IPS-20b (cell line): Measurements from ENCODE around the gene TRUB2.

Experiments used
- H3K27ac ChIP-seq: one replicate; pipeline ENCODE4 v1.5.1; 2013; ENCODE audit warnings: low read length
- H3K27me3 ChIP-seq: 2 replicates; pipeline ENCODE4 v1.6.1; 2013; ENCODE audit warnings: mild to moderate bottlenecking, low read length, inconsistent platforms; ENCODE audit not compliant: insufficient read depth
- H3K36me3 ChIP-seq: 2 replicates; pipeline ENCODE4 v1.6.1; 2013; ENCODE audit warnings: low read depth, mild to moderate bottlenecking, inconsistent platforms, low read length, moderate library complexity; ENCODE audit not compliant: insufficient read depth
- H3K4me1 ChIP-seq: 2 replicates; pipeline ENCODE4 v1.6.1; 2013; ENCODE audit warnings: mild to moderate bottlenecking, control low read depth, inconsistent platforms, low read length, moderate library complexity; ENCODE audit not compliant: insufficient read depth
- H3K4me3 ChIP-seq: 2 replicates; pipeline ENCODE4 v1.5.1; 2013; ENCODE audit warnings: mild to moderate bottlenecking, low read length, inconsistent platforms
- H3K9ac ChIP-seq: 2 replicates; pipeline ENCODE4 v1.6.1; 2013; ENCODE audit warnings: low read depth, mild to moderate bottlenecking, inconsistent platforms, low read length, moderate library complexity
- H3K9me3 ChIP-seq: 2 replicates; pipeline ENCODE4 v1.6.1; 2013; ENCODE audit warnings: mild to moderate bottlenecking, low read depth, low read length, inconsistent platforms; ENCODE audit not compliant: insufficient read depth

The TRUB2 gene

DNA sequence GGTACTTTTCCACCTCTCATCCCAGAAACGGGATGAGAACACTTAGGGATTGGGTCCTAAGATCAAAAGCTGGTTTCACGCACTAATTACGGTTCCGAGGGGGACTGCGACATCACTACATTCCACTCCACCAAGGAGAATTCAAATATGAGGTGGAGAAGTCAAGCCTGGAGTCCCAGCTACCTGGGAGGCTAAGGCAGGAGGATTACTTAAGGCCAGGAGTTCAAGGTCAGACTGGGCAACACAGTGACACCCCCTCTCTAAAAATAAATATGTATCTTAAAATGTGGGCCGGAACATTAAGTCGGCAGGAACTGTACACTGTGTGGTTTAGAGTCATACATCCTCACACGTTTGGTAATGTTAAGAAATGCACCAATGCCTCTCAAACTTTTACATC lies 48.0 kb downstream of the TRUB2 start:
- no peaks in the 10 kb centered on the region for H3K9me3 ChIP-seq
- peaks cover 4% of the 10 kb centered on the region; the same call in 1 of the 2 replicates for H3K4me1 ChIP-seq
- H3K36me3 ChIP-seq = peaks cover 24% of the 10 kb centered on the region
- no peak overlapping the region for H3K9ac ChIP-seq
- H3K27ac ChIP-seq = no peak overlapping the region
- no peaks in the 10 kb centered on the region for H3K27me3 ChIP-seq
- no peak overlapping the region for H3K4me3 ChIP-seq

DNA sequence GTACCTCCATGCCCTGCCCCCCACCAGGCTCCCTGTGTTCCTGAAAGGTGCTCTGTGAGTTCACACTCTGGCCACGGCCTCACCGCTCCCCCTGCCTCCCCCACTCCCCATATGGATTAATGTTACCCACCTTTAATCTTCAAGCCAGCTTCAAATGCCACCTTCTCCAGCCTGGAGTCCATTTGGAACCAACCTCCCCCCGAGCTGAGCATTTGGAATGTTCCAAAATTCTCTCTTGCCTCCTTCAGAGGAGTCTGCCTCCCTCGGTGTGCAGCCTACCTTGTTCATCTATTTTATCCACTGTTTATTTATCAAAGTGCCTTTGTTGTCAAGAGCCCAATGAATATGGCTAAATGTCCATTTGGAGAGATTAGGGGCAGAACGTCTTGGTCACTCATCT lies 50.7 kb downstream of the TRUB2 start:
- no peak overlapping the region for H3K4me3 ChIP-seq
- H3K27ac ChIP-seq = no peak overlapping the region
- no peaks in the 10 kb centered on the region for H3K9me3 ChIP-seq
- H3K9ac ChIP-seq = no peak overlapping the region
- H3K27me3 ChIP-seq = no peaks in the 10 kb centered on the region
- H3K4me1 ChIP-seq = peaks cover 4% of the 10 kb centered on the region; the same call in 1 of the 2 replicates
- peaks cover 39% of the 10 kb centered on the region for H3K36me3 ChIP-seq

DNA sequence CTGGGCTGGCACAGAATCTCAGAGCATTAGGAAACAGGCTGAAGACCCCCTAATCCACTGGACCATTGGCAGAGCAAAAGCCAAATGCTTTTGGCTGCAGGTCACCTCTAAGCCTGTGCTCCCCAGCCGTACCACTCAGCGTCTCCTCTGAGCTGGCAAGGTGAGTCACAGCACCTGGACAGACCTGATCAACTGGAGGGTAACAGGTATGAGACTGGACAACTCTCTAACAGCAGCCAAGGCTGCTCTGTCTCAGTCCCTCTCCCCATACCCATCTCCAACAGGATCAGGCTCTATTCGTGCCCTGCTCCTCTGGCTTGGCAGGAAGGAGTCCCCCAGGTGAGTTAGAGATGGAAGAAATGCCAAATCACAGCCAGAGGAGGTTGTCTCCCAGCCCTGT lies 51.1 kb downstream of the TRUB2 start:
- H3K36me3 ChIP-seq = peaks cover 39% of the 10 kb centered on the region
- H3K4me1 ChIP-seq = peaks cover 4% of the 10 kb centered on the region; the same call in 1 of the 2 replicates
- H3K9ac ChIP-seq = no peak overlapping the region
- H3K27me3 ChIP-seq = no peaks in the 10 kb centered on the region
- no peak overlapping the region for H3K4me3 ChIP-seq
- no peaks in the 10 kb centered on the region for H3K9me3 ChIP-seq
- H3K27ac ChIP-seq = no peak overlapping the region

DNA sequence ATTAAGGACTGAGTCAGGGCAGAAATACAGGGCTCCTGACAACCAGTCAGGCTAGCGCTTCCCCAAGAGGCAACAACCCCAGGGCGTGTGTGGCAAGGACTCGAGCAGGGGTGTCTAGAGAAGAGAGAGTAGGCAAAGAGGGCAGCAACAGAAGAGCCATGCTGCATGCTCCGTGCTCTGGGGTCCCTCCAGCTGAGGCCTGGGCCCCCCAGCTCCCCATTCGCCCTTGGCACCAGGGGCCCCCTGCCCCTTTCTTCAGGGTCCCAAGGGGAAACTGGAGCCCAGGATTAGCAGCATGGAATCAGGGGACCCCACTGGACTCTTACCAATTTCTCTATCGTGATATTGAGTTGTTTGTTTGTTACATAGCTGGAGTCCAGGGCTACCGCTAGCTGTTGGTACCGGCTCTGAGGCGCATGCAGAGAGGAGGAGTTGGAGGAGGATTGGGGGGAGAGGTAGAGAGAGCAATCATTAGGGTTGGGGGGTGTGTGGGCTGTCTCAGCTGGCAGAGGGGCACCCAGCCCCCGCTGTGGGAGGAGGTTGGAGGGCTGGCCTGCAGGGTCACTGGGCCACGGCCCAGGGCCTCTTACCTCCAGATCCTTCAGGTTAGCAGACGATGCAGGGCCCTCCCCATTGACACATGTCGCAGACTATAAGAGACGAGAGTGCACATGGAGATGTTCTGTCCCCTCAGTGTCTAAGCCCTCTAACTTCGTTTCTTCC lies 55.2 kb downstream of the TRUB2 start:
- Histone ChIP-seq H3K36me3 (peaks cover 45% of the 10 kb centered on the region), H3K4me3 (no peak overlapping the region)

DNA sequence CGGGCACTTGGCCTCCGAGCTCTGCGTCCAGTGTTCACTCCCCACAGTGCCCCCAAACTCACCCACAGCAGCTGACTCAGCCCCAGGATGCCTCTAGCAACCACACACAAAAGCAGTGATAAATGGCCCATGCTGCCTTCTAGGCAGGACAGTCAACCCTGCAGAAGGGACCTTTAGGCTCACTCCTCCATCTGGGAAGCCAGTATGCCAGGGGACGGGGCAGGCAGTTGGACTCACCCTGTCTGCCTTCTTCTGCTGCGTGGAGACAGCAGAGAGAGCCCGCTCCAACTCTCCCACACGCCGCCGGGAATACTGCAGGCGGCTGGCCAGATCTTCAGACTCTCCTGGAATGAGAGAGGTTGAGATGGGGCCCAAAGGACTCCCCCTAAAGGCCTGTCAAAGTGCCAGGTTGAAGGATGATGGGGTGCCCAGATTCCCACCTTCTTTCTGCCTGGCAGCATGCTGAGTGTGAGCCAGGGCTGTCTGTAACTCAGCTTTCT lies 56.8 kb downstream of the TRUB2 start:
- Histone ChIP-seq H3K4me3 (no peak overlapping the region), H3K27me3 (no peaks in the 10 kb centered on the region), H3K36me3 (peaks cover 51% of the 10 kb centered on the region), H3K9me3 (no peaks in the 10 kb centered on the region), H3K4me1 (no peaks in the 10 kb centered on the region), H3K9ac (no peak overlapping the region), H3K27ac (no peak overlapping the region)

More for the DNA sequence above, 55.2 kb downstream of the TRUB2 start:
- H3K4me1 ChIP-seq = no peaks in the 10 kb centered on the region
- no peaks in the 10 kb centered on the region for H3K9me3 ChIP-seq
- no peaks in the 10 kb centered on the region for H3K27me3 ChIP-seq
- no peak overlapping the region for H3K9ac ChIP-seq
- H3K27ac ChIP-seq = no peak overlapping the region

DNA sequence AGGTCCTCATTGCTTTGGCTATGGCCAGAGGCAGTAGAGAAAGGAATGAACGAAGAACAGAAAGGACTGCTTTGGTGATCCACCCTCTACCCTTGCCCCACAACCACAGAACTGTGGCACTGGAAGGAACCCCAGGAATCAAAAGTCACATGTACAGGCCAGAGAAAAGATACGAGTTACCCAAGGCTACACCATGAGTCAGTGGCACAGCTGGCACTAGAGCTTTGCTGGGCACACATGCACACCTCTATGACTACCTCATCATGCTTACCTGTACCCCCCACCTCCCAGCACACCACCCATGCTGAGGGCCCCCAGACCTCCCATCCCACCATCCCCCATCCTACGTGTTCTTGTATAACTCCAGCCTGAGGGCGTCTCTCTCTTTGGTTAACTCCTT lies 59.6 kb downstream of the TRUB2 start:
- Histone ChIP-seq H3K9me3 (no peaks in the 10 kb centered on the region), H3K27ac (no peak overlapping the region), H3K4me3 (no peak overlapping the region), H3K27me3 (no peaks in the 10 kb centered on the region), H3K9ac (no peak overlapping the region), H3K4me1 (no peaks in the 10 kb centered on the region), H3K36me3 (peaks cover 73% of the 10 kb centered on the region)

DNA sequence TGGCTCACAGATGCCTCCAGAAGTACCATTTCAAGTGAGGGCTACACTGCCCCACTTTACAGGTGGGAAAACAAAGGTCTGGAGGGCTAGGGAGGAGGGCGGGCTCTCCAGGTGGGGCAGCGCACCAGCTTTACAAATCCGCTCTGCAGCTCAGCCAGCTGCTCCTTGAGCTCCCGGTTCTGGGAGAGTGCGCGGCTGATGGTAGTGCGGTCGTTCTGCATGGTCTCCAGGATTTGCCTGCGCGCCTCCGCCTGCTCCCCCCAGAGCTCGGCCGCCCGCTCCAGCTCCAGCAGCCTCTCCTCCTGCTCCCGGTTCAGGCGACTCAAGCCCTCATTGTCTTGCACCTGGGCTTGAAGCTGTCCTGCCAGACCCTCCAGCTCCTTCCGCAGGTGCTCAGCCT lies 61.9 kb downstream of the TRUB2 start:
- Histone ChIP-seq H3K27me3 (no peaks in the 10 kb centered on the region), H3K4me3 (no peak overlapping the region), H3K27ac (no peak overlapping the region), H3K36me3 (peaks cover 72% of the 10 kb centered on the region), H3K9ac (no peak overlapping the region), H3K9me3 (no peaks in the 10 kb centered on the region), H3K4me1 (peaks cover 3% of the 10 kb centered on the region; the same call in 1 of the 2 replicates)

DNA sequence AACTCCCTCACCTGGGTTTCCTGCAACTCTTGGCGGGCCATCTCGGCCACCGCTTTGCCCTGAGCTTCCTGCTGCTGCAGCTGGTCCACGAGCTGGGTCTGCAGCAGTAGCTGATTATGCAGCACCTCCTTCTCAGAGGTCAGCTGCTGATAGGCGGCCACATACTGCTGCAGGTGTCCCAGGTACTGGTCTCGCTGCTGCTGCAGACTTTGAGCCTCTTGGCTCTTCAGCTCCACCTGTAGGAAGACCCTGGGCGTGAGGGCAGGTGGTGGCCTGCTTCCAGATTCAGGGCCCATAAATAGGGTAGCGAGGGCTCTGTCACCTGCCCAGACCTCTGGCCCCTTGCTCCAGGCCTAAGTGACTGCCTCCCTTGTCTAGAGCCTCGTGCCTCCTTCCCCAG lies 63.1 kb downstream of the TRUB2 start:
- no peak overlapping the region for H3K9ac ChIP-seq
- no peaks in the 10 kb centered on the region for H3K27me3 ChIP-seq
- H3K4me3 ChIP-seq = no peak overlapping the region
- H3K4me1 ChIP-seq = peaks cover 6% of the 10 kb centered on the region; the same call in 1 of the 2 replicates
- no peaks in the 10 kb centered on the region for H3K9me3 ChIP-seq
- H3K27ac ChIP-seq = no peak overlapping the region
- peaks cover 64% of the 10 kb centered on the region for H3K36me3 ChIP-seq

DNA sequence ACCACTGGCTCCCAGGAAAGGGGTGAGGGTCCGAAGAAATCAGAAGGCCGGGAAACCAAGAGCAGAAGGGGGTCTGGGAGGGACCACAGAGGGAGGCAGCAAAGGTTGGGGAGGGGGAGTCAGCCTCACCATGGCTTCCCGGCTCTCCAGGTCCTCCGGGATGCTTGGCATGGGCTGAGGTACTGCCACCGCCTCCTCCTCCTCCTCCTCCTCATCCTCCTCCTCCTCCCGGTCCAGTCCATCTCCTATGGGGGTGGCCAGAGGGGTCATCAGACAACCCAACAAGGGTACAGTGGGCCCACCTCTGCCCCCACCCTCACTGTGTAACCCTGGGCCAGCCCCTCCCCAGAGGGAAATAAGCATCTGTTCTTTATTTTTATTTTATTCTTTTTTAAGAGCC lies 63.9 kb downstream of the TRUB2 start:
- H3K27me3 ChIP-seq = no peaks in the 10 kb centered on the region
- H3K9me3 ChIP-seq = no peaks in the 10 kb centered on the region
- H3K27ac ChIP-seq = no peak overlapping the region
- H3K9ac ChIP-seq = no peak overlapping the region
- peaks cover 64% of the 10 kb centered on the region for H3K36me3 ChIP-seq
- H3K4me3 ChIP-seq = no peak overlapping the region
- peaks cover 6% of the 10 kb centered on the region; the same call in 1 of the 2 replicates for H3K4me1 ChIP-seq

DNA sequence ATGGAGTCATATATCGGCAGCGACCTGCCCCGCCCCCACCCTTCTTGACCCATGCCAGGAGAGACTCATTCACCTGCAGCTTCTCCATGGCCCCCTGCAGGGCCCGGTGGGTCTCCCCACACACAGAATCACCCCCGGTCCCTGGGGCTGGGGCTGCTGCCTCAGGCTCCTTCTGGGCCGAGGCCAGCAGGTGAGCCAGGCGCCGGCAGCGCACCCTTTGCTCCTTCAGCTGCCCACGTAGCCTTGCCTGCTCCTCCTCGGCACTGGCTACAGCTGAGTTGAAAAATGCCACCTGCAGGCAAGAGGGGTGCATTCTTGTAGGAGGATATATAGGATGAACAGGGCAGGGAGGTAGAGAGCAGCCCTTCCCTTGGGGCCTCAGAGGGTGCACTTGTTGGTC lies 64.3 kb downstream of the TRUB2 start:
- Histone ChIP-seq H3K27me3 (no peaks in the 10 kb centered on the region), H3K9ac (no peak overlapping the region), H3K9me3 (no peaks in the 10 kb centered on the region), H3K4me3 (no peak overlapping the region), H3K4me1 (peaks cover 6% of the 10 kb centered on the region; the same call in 1 of the 2 replicates), H3K27ac (no peak overlapping the region), H3K36me3 (peaks cover 62% of the 10 kb centered on the region)

DNA sequence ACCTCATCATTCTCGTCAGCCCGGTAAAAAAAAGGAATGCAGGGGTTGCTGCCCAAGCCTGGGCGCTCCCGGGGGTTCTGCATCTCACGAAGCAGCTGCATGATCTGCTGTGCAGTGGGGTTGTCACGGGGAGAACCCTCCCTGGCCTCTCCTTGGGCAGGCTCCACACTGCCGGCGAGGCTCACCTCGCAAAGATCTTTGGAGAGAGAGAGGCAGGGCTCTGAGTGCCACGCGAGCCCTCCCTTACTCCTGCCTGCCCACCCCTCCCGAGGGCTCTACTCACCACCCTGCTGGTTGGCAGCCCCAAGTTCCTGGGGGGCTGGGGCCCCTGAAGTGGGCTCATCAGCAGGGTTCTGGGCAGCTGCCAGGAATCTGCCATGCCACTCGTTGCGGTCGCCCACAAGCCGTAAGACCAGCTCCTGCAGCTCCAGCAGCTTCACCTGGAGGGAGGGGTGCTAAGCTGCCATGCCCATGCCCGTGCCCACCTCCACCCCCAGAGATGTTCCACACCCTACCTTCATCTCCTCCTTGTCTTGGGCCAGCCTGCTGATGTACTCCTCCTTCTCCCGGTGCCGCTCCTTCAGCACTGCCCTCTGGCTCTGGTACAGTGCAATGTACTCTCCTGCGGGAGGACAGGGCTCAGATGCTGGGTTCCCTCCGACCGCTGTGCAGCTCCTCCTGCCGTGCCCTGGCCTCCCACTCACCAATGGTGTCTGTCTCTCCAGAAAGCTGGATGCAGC lies 65.0 kb downstream of the TRUB2 start:
- Histone ChIP-seq H3K27ac (no peak overlapping the region), H3K9me3 (no peaks in the 10 kb centered on the region), H3K4me1 (peaks cover 6% of the 10 kb centered on the region), H3K9ac (no peak overlapping the region), H3K27me3 (no peaks in the 10 kb centered on the region), H3K4me3 (no peak overlapping the region), H3K36me3 (peaks cover 59% of the 10 kb centered on the region)
